Superior temporal gyrus (tissue), 1 donor: Measurements from ENCODE around the gene CCDC15.
A peak's percentile ranks its signal among the peaks of the same experiment; 100 is the strongest.

Source experiments
- DNase-seq: peaks from one replicate; pipeline ENCODE4 v3.0.0-alpha.2; 2016; ENCODE audit errors: extremely low spot score

CCDC15 gene

GRCh38 chr11:125068368-125068767 lies 114.4 kb downstream of the CCDC15 start:
- no peak for DNase-seq

DNA sequence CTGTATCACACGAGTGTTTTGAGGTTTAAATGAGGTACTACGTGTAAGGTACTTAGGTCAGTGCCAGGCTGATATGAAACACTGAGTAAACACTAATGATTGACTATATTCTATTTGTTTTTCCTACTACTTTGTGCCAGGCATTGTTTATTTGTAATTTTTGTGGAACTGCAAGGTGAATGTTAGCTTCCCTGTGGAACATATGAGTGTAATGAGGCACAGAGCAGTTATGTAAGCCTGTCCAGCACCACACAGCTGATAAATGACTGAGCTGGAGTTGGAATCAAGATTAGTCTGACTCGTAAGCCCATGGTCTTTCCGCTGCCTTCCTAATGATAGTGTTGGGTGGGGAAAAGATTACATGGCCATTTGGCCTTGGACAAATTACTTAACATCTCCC lies 115.0 kb downstream of the CCDC15 start:
- no peak for DNase-seq

- no peak for DNase-seq
Observed at GRCh38 chr11:125069796-125070195, 115.8 kb downstream of the CCDC15 start.

- no peak for DNase-seq
Observed at GRCh38 chr11:125070699-125071254, 116.8 kb downstream of the CCDC15 start.

DNA sequence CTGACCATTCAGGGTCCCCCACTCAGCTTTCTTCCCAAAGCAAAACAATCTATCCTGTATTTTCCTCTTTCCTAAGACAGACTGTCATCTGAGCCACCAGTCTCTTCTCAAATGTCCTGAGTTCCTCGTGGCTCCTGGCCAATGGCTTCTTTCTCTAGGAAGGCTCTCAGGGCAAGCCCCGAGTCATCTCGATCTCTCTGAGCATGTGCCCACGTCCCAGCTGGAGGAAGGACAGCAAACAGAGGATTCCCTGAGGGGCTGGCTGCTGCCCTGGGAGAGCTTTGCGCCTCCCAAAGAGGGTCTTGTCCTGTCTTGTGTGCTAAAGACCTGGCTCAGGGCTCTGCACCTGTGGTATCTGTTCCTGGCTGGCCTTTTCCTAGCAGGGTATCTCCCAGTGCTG lies 117.4 kb downstream of the CCDC15 start:
- DNase-seq, result no peak

DNA sequence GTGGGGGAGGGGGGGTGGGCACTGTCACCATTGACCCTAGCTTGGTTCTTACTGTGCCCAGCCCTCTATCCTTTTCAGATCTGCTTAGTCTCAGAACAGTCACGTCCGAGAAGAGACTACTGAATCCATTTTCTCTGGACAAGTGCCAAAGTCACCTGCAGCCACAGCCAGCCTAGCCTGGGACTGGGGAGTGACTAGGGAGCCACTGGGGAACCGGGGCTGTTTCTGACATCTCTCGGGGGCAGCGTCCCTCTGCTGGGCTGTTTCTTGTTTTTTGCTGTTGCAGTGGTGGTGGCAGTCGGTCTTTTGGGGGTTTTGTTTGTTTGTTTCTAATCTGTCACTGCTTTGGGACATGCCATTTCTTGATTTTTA lies 117.8 kb downstream of the CCDC15 start:
- DNase-seq, result no peak

DNA sequence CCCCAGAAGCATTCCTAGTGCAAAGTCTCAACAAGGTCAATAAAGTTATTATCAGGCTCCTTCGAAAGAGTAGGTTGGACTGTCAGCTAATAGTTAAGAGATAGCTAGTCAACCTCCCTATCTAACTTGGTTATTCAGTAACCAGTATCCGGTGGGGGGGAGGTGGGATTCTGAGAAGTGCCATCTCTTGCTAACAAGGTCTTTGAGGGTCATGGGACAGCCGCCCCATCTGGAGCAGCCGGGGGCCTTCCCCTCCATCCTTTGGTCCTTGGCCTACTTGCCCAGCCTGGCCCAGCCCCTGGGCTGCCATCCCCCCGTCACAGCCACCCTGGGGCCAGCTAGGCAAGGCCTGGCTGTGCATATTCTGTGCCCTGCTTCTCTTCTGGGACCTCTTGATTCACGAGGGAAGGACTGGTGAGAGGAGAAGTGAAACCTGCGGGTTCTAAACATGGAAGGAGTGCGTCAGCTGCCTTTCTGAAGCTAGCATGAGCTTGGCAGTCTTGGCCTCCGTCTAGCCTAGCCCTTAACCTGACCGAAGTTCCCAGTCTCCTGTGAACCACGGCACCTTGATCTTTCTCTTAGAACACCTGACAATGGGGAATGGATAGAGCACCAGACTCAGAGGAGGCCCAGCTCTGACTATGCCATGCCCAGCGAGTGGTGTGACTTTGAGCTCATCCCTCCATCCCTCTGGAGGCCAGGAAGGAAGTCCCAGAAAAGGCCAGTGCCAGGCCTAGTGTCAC lies 118.4 kb downstream of the CCDC15 start:
- DNase-seq, result peak; percentile 30

DNA sequence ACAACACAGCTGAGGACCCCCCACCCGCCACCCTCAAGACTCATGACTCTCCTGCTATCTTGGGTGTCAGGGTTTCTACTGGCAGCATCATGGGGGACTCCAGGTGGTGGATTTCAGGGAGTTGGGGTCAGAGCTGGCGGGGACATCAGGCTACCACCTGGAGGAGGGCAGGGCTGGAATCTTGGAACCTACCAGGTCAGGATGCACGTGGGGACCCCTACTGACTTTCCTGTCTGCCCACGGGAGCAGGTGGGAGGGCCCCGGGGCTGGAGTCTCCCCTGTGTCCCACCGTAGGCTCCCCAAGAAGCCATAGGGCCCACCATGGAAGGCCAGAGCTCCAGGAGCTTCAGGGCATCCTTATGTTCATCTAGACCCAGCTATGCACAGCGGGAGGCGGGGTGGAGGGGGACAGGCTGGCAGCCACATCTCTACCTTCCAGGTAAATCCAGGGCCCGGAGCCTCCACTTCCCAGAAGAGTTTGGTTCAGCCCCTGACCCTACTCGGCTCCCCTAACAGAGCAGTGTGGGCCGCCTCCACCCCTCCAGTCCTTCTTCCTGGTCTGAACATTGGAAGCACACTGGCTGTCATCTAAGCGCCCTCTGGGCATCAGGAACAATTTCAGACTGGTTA lies 119.1 kb downstream of the CCDC15 start:
- no peak for DNase-seq

GRCh38 chr11:125073616-125074483 lies 119.8 kb downstream of the CCDC15 start:
- no peak for DNase-seq

DNA sequence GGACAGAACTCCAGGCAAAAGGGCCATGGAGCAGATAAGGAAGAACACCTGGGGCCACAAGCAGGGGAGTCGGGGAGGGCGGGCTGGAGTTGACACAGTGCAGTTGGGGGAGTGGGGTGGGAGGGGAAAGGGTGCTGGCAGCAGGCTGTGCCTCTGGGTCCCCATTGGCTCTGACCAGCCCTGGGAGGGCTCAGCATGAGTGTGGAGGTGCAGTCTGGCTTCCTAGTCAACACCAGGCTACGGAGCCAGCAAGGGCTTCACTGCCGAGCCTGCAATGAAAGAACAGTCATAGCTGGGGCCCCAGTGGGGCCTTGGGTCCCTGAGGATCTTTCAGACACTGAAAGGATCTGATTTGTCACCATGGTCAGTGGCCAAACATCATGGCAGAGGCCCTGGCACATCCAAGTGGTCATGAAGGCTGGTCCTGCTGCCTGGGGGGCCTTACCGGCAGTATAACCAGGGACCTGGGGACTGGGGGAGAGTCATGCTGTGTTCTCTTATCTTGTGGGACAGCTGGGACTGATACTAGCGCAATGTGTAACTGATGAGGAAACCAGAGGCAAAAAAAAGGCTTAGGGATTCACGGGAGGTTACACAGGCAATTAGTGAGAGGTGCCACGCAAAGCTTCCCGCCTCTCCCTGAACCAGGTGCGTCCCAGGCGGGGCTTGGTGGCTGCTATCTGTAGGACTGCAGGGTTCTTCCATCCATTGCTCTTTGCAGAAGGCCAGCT lies 120.7 kb downstream of the CCDC15 start:
- no peak for DNase-seq

DNA sequence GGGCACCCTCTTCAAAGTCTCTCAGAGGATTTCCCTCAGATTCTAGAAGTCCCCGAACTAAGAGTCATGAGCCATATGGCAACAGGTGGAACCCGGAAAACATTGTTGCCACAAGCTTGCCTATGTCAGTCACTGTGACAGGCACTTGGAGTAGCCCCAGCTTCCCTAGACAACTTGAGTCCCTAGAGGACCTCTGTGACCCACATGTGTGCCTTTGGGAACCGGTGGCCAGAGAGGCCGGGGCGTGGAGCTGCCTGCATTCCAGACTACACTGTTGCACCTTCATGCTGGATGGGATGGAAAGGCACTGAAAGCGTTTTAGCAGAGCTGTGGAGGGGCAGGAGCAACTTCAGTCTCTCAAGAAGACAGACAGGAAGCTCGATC lies 121.2 kb downstream of the CCDC15 start:
- DNase-seq, result no peak

DNA sequence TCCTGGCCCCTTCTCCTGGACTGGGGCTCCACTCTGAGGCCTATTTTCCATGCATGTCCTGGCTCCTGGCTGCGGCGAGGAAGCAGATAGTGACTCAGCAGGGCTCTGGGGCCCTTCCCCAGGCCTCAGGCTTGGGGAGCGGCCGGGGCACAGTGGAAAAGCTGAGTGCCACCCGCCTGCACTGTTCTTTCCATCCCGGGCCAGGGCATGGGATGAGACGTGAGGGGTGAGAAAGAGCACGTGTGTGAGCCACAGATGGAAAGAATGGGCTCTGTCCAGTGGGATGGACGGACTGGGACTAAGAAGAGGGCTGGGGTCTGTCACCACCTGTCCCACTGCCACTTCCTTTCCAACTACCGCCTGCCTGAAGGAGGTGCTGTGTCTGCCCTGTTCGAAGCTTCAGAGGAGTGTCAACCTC lies 121.9 kb downstream of the CCDC15 start:
- no peak for DNase-seq

GRCh38 chr11:125076378-125076945 lies 122.5 kb downstream of the CCDC15 start:
- no peak for DNase-seq

DNA sequence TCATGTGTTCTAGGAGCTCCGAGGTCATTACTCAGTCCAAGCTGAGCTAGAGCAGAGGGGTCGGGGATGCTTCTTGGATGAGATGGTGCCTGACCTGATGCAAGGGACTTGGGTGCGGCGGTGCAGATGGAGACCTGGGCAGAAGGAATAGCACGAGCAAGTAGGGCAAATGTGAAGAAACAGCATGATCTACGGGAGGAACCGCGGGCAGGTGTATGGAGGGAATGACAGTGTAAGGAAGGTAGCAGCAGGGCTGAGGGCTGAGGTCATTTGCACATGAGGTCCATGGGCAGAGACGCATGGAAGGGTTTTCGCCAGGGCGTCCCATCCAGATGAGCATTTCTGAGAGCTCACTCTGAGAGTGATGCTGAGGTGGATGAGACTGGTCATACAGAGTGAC lies 124.0 kb downstream of the CCDC15 start:
- no peak for DNase-seq

GRCh38 chr11:125078516-125079140 lies 124.6 kb downstream of the CCDC15 start:
- DNase-seq, result no peak

- DNase-seq, result no peak
Observed at GRCh38 chr11:125079151-125079877, 125.3 kb downstream of the CCDC15 start.

DNA sequence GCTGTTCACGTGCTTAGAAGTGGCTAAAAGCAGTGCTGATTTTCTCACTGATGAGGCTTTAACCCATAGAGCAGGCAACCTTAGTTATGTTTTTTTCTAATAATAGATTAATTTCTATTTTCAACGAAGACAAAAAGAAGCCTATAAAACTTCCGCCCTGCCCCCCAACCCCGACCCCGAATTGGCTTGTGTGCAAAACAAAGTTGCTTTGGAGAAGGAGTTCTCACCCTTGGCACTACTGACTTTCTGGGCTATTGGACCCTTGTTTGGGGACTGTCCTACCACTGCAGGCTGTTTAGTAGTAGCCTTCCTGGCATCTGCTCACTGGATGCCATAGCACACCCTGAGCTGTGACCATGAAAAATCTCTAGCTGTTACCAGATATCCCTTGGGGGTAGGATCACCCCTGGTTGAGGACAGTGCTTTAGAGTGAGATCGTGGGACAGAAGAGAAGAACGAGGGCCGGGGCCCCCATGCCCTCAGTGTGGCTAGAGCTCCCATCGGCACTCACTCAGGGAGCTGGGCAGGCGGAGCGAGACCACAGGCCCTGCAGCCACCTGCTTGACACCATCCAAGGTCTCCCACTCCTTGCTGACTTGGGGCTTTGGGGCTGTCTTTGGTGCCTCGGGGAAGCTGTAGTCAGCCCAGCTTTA lies 126.0 kb downstream of the CCDC15 start:
- DNase-seq, result no peak

GRCh38 chr11:125080531-125080911 lies 126.5 kb downstream of the CCDC15 start:
- DNase-seq, result no peak

GRCh38 chr11:125081098-125081798 lies 127.2 kb downstream of the CCDC15 start:
- DNase-seq, result no peak
